ENCODE results near the gene ADGRG2. TPM values are rescaled to one million over a fixed set of nuclear protein-coding genes. Genes with fewer than 3 reads are reported as not detected.

Gene ADGRG2
- total RNA-seq, 2 experiments from 2014 or later: not detected

GRCh38 chrX:19003756-19004155, 118.5 kb downstream of the ADGRG2 start:
- H2AFZ ChIP-seq (ENCODE audit: low read length): no peak overlapping the region
- ChIA-PET CTCF (ENCODE audit: unreplicated experiment) (no interaction called here), POLR2A (no interaction called here)
- H3K9me2 ChIP-seq (ENCODE audit: insufficient read depth, low read length): no peaks in the 10 kb centered on the region
- no peak overlapping the region for H3K4me2 ChIP-seq (ENCODE audit: low read length)
- DNase-seq (ENCODE audit: low spot score): no peak
- no peaks in the 10 kb centered on the region for H3K36me3 ChIP-seq (ENCODE audit: insufficient read depth, low read length)
- H4K20me1 ChIP-seq (ENCODE audit: insufficient read depth, low read length): no peaks in the 10 kb centered on the region
- no peak overlapping the region for H3K4me3 ChIP-seq (ENCODE audit: low read depth, low read length, poor library complexity, severe bottlenecking)
- H3K27ac ChIP-seq (ENCODE audit: low read depth, low read length, poor library complexity, severe bottlenecking): no peak overlapping the region
- BruUV-seq (replicated peaks): no TSS peak
- H3K9me3 ChIP-seq (ENCODE audit: low read length): no peaks in the 10 kb centered on the region
- H3K79me2 ChIP-seq (ENCODE audit: insufficient read depth, low read depth, low read length): no peaks in the 10 kb centered on the region
- H3K4me1 ChIP-seq (ENCODE audit: insufficient read depth, low read length, poor library complexity, severe bottlenecking): no peaks in the 10 kb centered on the region
- intact Hi-C loops (cut with micrococcal nuclease; ENCODE audit: unreplicated experiment): no loop called here
- TF ChIP-seq EZH2phosphoT487 (IDR thresholded peaks at IDR 0.05; ENCODE audit: borderline replicate concordance, low read depth, low read length) (no peak), CTCF (conservative IDR thresholded peaks at IDR 0.05; ENCODE audit: low read length) (no peak)

- Histone ChIP-seq H3K79me2 (ENCODE audit: insufficient read depth, low read depth, low read length) (no peaks in the 10 kb centered on the region), H3K9me3 (ENCODE audit: low read length) (no peaks in the 10 kb centered on the region), H3K27ac (ENCODE audit: low read depth, low read length, poor library complexity, severe bottlenecking) (no peak overlapping the region), H4K20me1 (ENCODE audit: insufficient read depth, low read length) (no peaks in the 10 kb centered on the region), H3K4me3 (ENCODE audit: low read depth, low read length, poor library complexity, severe bottlenecking) (no peak overlapping the region), H2AFZ (ENCODE audit: low read length) (no peak overlapping the region), H3K4me1 (ENCODE audit: insufficient read depth, low read length, poor library complexity, severe bottlenecking) (no peaks in the 10 kb centered on the region), H3K9me2 (ENCODE audit: insufficient read depth, low read length) (no peaks in the 10 kb centered on the region), H3K36me3 (ENCODE audit: insufficient read depth, low read length) (no peaks in the 10 kb centered on the region), H3K4me2 (ENCODE audit: low read length) (no peak overlapping the region)
- intact Hi-C loops (cut with micrococcal nuclease; ENCODE audit: unreplicated experiment): no loop called here
- ChIA-PET CTCF (ENCODE audit: unreplicated experiment) (no interaction called here), POLR2A (interaction anchor here (0.7 kb wide), 2 partner anchors 21 to 167 kb away, joined by 3 read pairs; no protein-coding TSS in a partner anchor)
- TF ChIP-seq EZH2phosphoT487 (IDR thresholded peaks at IDR 0.05; ENCODE audit: borderline replicate concordance, low read depth, low read length) (no peak), CTCF (conservative IDR thresholded peaks at IDR 0.05; ENCODE audit: low read length) (no peak)
- BruUV-seq (replicated peaks): no TSS peak
- no peak for DNase-seq (ENCODE audit: low spot score)
Observed at GRCh38 chrX:18998653-18999052, 123.6 kb downstream of the ADGRG2 start.

DNA sequence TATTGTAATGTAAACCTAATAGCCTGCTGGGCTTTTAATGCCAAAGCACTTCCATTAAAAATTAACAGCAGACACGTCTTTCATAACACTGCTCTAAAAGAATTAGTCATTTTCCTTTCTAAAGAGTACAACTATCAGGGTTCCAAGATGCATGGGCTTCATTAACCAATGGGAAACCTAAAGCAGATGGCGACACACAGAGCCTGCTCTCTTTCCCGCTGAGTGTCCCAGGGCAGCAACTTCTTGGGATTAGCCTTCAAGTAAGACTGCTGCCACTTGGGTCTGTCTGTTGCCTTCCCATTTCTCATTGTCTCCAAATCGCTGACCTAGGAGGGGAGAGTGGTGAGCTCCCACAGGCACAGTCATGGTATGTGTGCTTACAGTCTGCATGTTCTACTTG, 124.4 kb downstream of the ADGRG2 start:
- Histone ChIP-seq H3K36me3 (ENCODE audit: insufficient read depth, low read length) (no peaks in the 10 kb centered on the region), H4K20me1 (ENCODE audit: insufficient read depth, low read length) (no peaks in the 10 kb centered on the region), H3K4me3 (ENCODE audit: low read depth, low read length, poor library complexity, severe bottlenecking) (no peak overlapping the region), H3K4me1 (ENCODE audit: insufficient read depth, low read length, poor library complexity, severe bottlenecking) (no peaks in the 10 kb centered on the region), H2AFZ (ENCODE audit: low read length) (no peak overlapping the region), H3K27ac (ENCODE audit: low read depth, low read length, poor library complexity, severe bottlenecking) (no peak overlapping the region), H3K79me2 (ENCODE audit: insufficient read depth, low read depth, low read length) (no peaks in the 10 kb centered on the region), H3K9me2 (ENCODE audit: insufficient read depth, low read length) (no peaks in the 10 kb centered on the region), H3K9me3 (ENCODE audit: low read length) (no peaks in the 10 kb centered on the region), H3K4me2 (ENCODE audit: low read length) (no peak overlapping the region)
- DNase-seq (ENCODE audit: low spot score): no peak
- no peak for TF ChIP-seq CTCF (conservative IDR thresholded peaks at IDR 0.05; ENCODE audit: low read length)
- no peak for TF ChIP-seq EZH2phosphoT487 (IDR thresholded peaks at IDR 0.05; ENCODE audit: borderline replicate concordance, low read depth, low read length)
- intact Hi-C loops (cut with micrococcal nuclease; ENCODE audit: unreplicated experiment): no loop called here
- ChIA-PET CTCF (ENCODE audit: unreplicated experiment) (no interaction called here), POLR2A (interaction anchor here (0.7 kb wide), 1 partner anchor 168 kb away, joined by 3 read pairs; no protein-coding TSS in a partner anchor)
- BruUV-seq (replicated peaks): no TSS peak

All from OCI-LY7 (cell line).